HG03521 (cell line): ENCODE results near the gene KCNMA1.

ENCODE experiments used
- ATAC-seq: cut with Tn5 transposase; IDR thresholded peaks from one replicate; pipeline ENCODE4 v1.9.1; 2021; ENCODE audit warnings: mild to moderate bottlenecking, moderate library complexity; ENCODE audit not compliant: unreplicated experiment

The KCNMA1 gene

GRCh38 chr10:77149001-77149400 lies 488.6 kb downstream of the KCNMA1 start:
- no peak for ATAC-seq

GRCh38 chr10:77147871-77148270 lies 489.7 kb downstream of the KCNMA1 start:
- ATAC-seq: no peak

GRCh38 chr10:77146712-77147336 lies 490.8 kb downstream of the KCNMA1 start:
- no peak for ATAC-seq

GRCh38 chr10:77144656-77145055 lies 493.0 kb downstream of the KCNMA1 start:
- ATAC-seq: no peak

GRCh38 chr10:77139252-77140160 lies 498.1 kb downstream of the KCNMA1 start:
- no peak for ATAC-seq

- no peak for ATAC-seq
Observed at GRCh38 chr10:77138541-77138940, 499.1 kb downstream of the KCNMA1 start.

GRCh38 chr10:77135555-77135954 lies 502.1 kb downstream of the KCNMA1 start:
- no peak for ATAC-seq

- no peak for ATAC-seq
Observed at GRCh38 chr10:77131214-77131613, 506.4 kb downstream of the KCNMA1 start.

GRCh38 chr10:77127243-77127642 lies 510.4 kb downstream of the KCNMA1 start:
- no peak for ATAC-seq

- no peak for ATAC-seq
Observed at GRCh38 chr10:77125231-77125630, 512.4 kb downstream of the KCNMA1 start.

- no peak for ATAC-seq
Observed at GRCh38 chr10:77123330-77123729, 514.3 kb downstream of the KCNMA1 start.

GRCh38 chr10:77121829-77122228 lies 515.8 kb downstream of the KCNMA1 start:
- no peak for ATAC-seq

GRCh38 chr10:77120666-77121376 lies 516.8 kb downstream of the KCNMA1 start:
- no peak for ATAC-seq

GRCh38 chr10:77120012-77120411 lies 517.6 kb downstream of the KCNMA1 start:
- ATAC-seq: no peak

- no peak for ATAC-seq
Observed at GRCh38 chr10:77118603-77119282, 518.9 kb downstream of the KCNMA1 start.

GRCh38 chr10:77117501-77117900 lies 520.1 kb downstream of the KCNMA1 start:
- no peak for ATAC-seq

- ATAC-seq: no peak
Observed at GRCh38 chr10:77116904-77117303, 520.7 kb downstream of the KCNMA1 start.

- ATAC-seq: no peak
Observed at GRCh38 chr10:77114181-77114821, 523.3 kb downstream of the KCNMA1 start.

GRCh38 chr10:77111611-77112550 lies 525.7 kb downstream of the KCNMA1 start:
- peak; percentile 61 for ATAC-seq
